HepG2 (cell line): ENCODE results near the gene GARIN3. TPM values are rescaled to one million over a fixed set of nuclear protein-coding genes. Genes with fewer than 3 reads are reported as not detected.
"Not testable (repeated sequence)": the region's sequence is repeated elsewhere in the genome, so short reads cannot be mapped to it uniquely, and the experiment has no call there.

ENCODE experiments used
- ATAC-seq: fragments of 200-7000 bp; cut with Tn5 transposase; 3 replicates; pipeline ENCODE4 v1.9.1; 2020; ENCODE audit warnings: mild to moderate bottlenecking, moderate library complexity
- BruUV-seq: library from RNA; stranded (reverse); fragments of 400-500 nt; replicated peaks from 2 replicates; lab custom pipeline; 2021; lab: Mats Ljungman, UMichigan
- CTCF ChIA-PET: fragments of 300-600 bp; formaldehyde crosslinking; extraction: SDS; loops from one replicate; lab custom pipeline; 2021; ENCODE audit warnings: low total read pairs, inconsistent platforms, low intra/inter-chr PET ratio; lab: Yijun Ruan, JAX
- POLR2A ChIA-PET: fragments of 350-600 bp; sonication (Branson Sonifier 250); formaldehyde crosslinking; loops from one replicate; lab custom pipeline; 2020; ENCODE audit warnings: antibody characterized with exemption, inconsistent platforms; lab: Yijun Ruan, JAX
- DNase-seq: peaks from one replicate; pipeline ENCODE4 v3.0.0-alpha.2; 2015; ENCODE audit warnings: low spot score
- FAIRE-seq: peaks from 3 replicates; lab custom pipeline; 2011; peaks lifted over from hg19 to GRCh38; lab: Jason Lieb, UNC
- H2AFZ ChIP-seq: one replicate; pipeline ENCODE4 v1.6.1; 2011; ENCODE audit warnings: low read length, inconsistent platforms
- H3K27ac ChIP-seq: fragments of 300-600 bp; 3 replicates; pipeline ENCODE4 v1.8.0; 2011; ENCODE audit warnings: mixed run types, mild to moderate bottlenecking, mixed read lengths, low read length, inconsistent platforms; ENCODE audit not compliant: insufficient read depth; ENCODE audit errors: extremely low read length
- H3K27me3 ChIP-seq, 2 experiments: fragments of 200-600 bp in 1 of 2; 2 replicates in 1 of 2; 3 replicates in 1 of 2; pipeline versions ENCODE4 v1.6.0 to v1.8.0; 2011; ENCODE audit warnings: low read length in 2 of 2, mild to moderate bottlenecking in 2 of 2, moderate library complexity in 2 of 2, inconsistent platforms in 1 of 2; ENCODE audit not compliant: insufficient read depth in 2 of 2, control insufficient read depth in 1 of 2
- H3K36me3 ChIP-seq, 2 experiments: fragments of 200-600 bp in 1 of 2; replicated peaks in 1 of 2; 2 replicates in 1 of 2; 3 replicates in 1 of 2; pipeline versions ENCODE4 v1.5.1 to v1.8.0; 2011; ENCODE audit warnings: low read length in 2 of 2, inconsistent platforms in 1 of 2; ENCODE audit not compliant: insufficient read depth in 2 of 2, control insufficient read depth in 1 of 2
- H3K4me1 ChIP-seq: 2 replicates; pipeline ENCODE4 v1.5.1; 2012; ENCODE audit warnings: low read length, inconsistent platforms; ENCODE audit not compliant: insufficient read depth
- H3K4me2 ChIP-seq: 2 replicates; pipeline ENCODE4 v1.6.0; 2011; ENCODE audit warnings: low read depth, low read length, inconsistent platforms
- H3K4me3 ChIP-seq, 3 experiments: fragments of 200-600 bp in 1 of 3; sonication (generic), shearing (Covaris generic) in 1 of 3; replicated peaks in 1 of 3; 2 replicates each; pipeline ENCODE4 v1.5.1; 2011 to 2016; ENCODE audit warnings: low read length in 3 of 3, inconsistent platforms in 2 of 3, low read depth in 2 of 3, mild to moderate bottlenecking in 2 of 3, control low read depth in 1 of 3, mixed read lengths in 1 of 3; ENCODE audit not compliant: insufficient read depth in 1 of 3
- H3K79me2 ChIP-seq: one replicate; pipeline ENCODE4 v1.6.1; 2011; ENCODE audit warnings: low read length, inconsistent platforms; ENCODE audit not compliant: insufficient read depth
- H3K9ac ChIP-seq: 2 replicates; pipeline ENCODE4 v1.6.0; 2011; ENCODE audit warnings: mild to moderate bottlenecking, low read depth, low read length, inconsistent platforms; ENCODE audit not compliant: insufficient read depth
- H3K9me3 ChIP-seq: 2 replicates; pipeline ENCODE4 v1.5.1; 2012; ENCODE audit warnings: mild to moderate bottlenecking, low read length
- H4K20me1 ChIP-seq: 2 replicates; pipeline ENCODE4 v1.6.0; 2011; ENCODE audit warnings: inconsistent platforms, mild to moderate bottlenecking, low read length, moderate library complexity; ENCODE audit not compliant: insufficient read depth
- ERF ChIP-seq: IDR thresholded peaks from 2 replicates; pipeline ENCODE4 v1.6.1; 2018; ENCODE audit warnings: missing biosample characterization, missing genetic modification reagents
- FOXP4 ChIP-seq: sonication (generic); formaldehyde crosslinking; IDR thresholded peaks from 2 replicates; pipeline ENCODE4 v1.4.0; 2020; ENCODE audit warnings: missing genetic modification reagents
- GFI1 ChIP-seq: sonication (generic); formaldehyde crosslinking; IDR thresholded peaks from 2 replicates; pipeline ENCODE4 v1.5.0; 2020; ENCODE audit warnings: missing genetic modification reagents, mild to moderate bottlenecking, borderline replicate concordance
- PTBP1 ChIP-seq: fragments of 200-400 bp; formaldehyde crosslinking; IDR thresholded peaks from 2 replicates; pipeline ENCODE4 v1.6.1; 2018; ENCODE audit warnings: low read length, low read depth; ENCODE audit not compliant: poor library complexity, severe bottlenecking
- SETDB1 ChIP-seq: sonication (generic); formaldehyde crosslinking; IDR thresholded peaks from 2 replicates; pipeline ENCODE4 v1.5.1; 2020; ENCODE audit warnings: missing genetic modification reagents, mild to moderate bottlenecking, borderline replicate concordance
- ZBTB3 ChIP-seq: sonication (generic); formaldehyde crosslinking; IDR thresholded peaks from 2 replicates; pipeline ENCODE4 v1.4.0; 2020; ENCODE audit warnings: low read depth, mild to moderate bottlenecking, moderate library complexity, missing genetic modification reagents, borderline replicate concordance
- ZNF468 ChIP-seq: sonication (generic); formaldehyde crosslinking; IDR thresholded peaks from 2 replicates; pipeline ENCODE4 v1.8.0; 2022; ENCODE audit warnings: mild to moderate bottlenecking, moderate library complexity, missing genetic modification reagents
- ZNF569 ChIP-seq: sonication (generic); formaldehyde crosslinking; IDR thresholded peaks from 2 replicates; pipeline ENCODE4 v1.5.0; 2020; ENCODE audit warnings: mild to moderate bottlenecking, missing genetic modification reagents, moderate library complexity, borderline replicate concordance
- ZNF589 ChIP-seq: sonication (generic); formaldehyde crosslinking; conservative IDR thresholded peaks from 2 replicates; pipeline ENCODE4 v1.8.0; 2022; ENCODE audit warnings: mild to moderate bottlenecking, moderate library complexity, missing genetic modification reagents
- ZNF598 ChIP-seq: sonication (generic); formaldehyde crosslinking; IDR thresholded peaks from 2 replicates; pipeline ENCODE4 v1.5.1; 2020; ENCODE audit warnings: mild to moderate bottlenecking, missing genetic modification reagents, borderline replicate concordance
- ZNF605 ChIP-seq: sonication (generic); formaldehyde crosslinking; IDR thresholded peaks from 2 replicates; pipeline ENCODE4 v1.8.0; 2022; ENCODE audit warnings: mild to moderate bottlenecking, missing genetic modification reagents
- ZSCAN31 ChIP-seq: sonication (generic); formaldehyde crosslinking; IDR thresholded peaks from 2 replicates; pipeline ENCODE4 v1.5.0; 2020; ENCODE audit warnings: low read depth, mild to moderate bottlenecking, missing genetic modification reagents
- WGBS: methylation state at CpG from one replicate; pipeline ENCODE4 v1.1.6; 2017; ENCODE audit warnings: low lambda C conversion rate; 5-methylcytosine and 5-hydroxymethylcytosine counted together
- in situ Hi-C: cut with HindIII; loops from 2 replicates; pipeline ENCODE4 v1.10.0; 2017; ENCODE audit warnings: low pct_unique_long_range_greater_than_20kb; ENCODE audit not compliant: extremely low pct_ligation_motif_present
- intact Hi-C: fragments of 100-400 bp; cut with micrococcal nuclease; formaldehyde crosslinking; loops from one replicate; pipeline ENCODE4 v1.10.0; 2022; ENCODE audit not compliant: unreplicated experiment
- polyA plus RNA-seq, 8 experiments: library from polyadenylated mRNA; depleted of rRNA in 3 of 8; stranded (reverse) in 7 of 8; unstranded in 1 of 8; fragments of >200 nt; fragmentation: Illumina TruSeq in 4 of 8; extraction: Trizol in 4 of 8; gene quantifications; 2 replicates each; pipeline versions ENCODE4 v1.2.1 to v1.2.3, GENCODE V29; 2011 to 2016; ENCODE audit warnings: low read depth in 4 of 8, missing spikeins in 1 of 8, mixed read lengths in 1 of 8; ENCODE audit not compliant: insufficient read depth in 1 of 8
- total RNA-seq, 5 experiments: library from RNA; depleted of rRNA; stranded (reverse); fragments of >200 nt; fragmentation: Illumina TruSeq; extraction: Trizol; gene quantifications; 2 replicates each; pipeline ENCODE4 v1.2.3, GENCODE V29; 2016; ENCODE audit warnings: low read depth in 1 of 5

The GARIN3 gene
- total and polyA plus RNA-seq, 2 of the 13 experiments (the other 11 are each of a cell fraction or from before 2014, with no cell fraction given), result not detected

- TF ChIP-seq PTBP1 (no peak), ZNF589 (CRISPR knock-in tag) (no peak), ZSCAN31 (CRISPR knock-in tag) (no peak)
Observed at GRCh38 chr5:157186309-157187045, 20.4 kb upstream of the GARIN3 start (continued).

GRCh38 chr5:157185122-157185521 is 19.1 kb upstream of the GARIN3 start:
- DNase-seq, BruUV-seq, CTCF ChIA-PET, H3K36me3 ChIP-seq, in situ Hi-C loops, H3K79me2 ChIP-seq, H2AFZ ChIP-seq, H3K27me3 ChIP-seq, FAIRE-seq, POLR2A ChIA-PET, H3K9me3 ChIP-seq, intact Hi-C loops, H3K27ac ChIP-seq, H3K9ac ChIP-seq, H3K4me3 ChIP-seq, H3K4me2 ChIP-seq, H3K4me1 ChIP-seq, ATAC-seq, H4K20me1 ChIP-seq: not testable (repeated sequence)
- 47% methylated on average over 6 of the region's 6 CpGs for WGBS

- ChIA-PET POLR2A (no interaction called here), CTCF (no interaction called here)
- Histone ChIP-seq H3K27ac (no peak overlapping the region), H3K4me1 (no peaks in the 10 kb centered on the region), H3K4me2 (no peak overlapping the region), H3K27me3 (peaks cover 2 to 9% of the 10 kb centered on the region in 2 experiments; a peak in 2 of 5 replicates), H2AFZ (no peak overlapping the region), H3K9ac (no peak overlapping the region), H3K36me3 (no peaks in the 10 kb centered on the region), H3K79me2 (no peaks in the 10 kb centered on the region), H3K9me3 (no peaks in the 10 kb centered on the region), H3K4me3 (no peak overlapping the region), H4K20me1 (no peaks in the 10 kb centered on the region)
- no peak for FAIRE-seq
- BruUV-seq, result no TSS peak
- TF ChIP-seq ZNF468 (CRISPR knock-in tag), result no peak
- TF ChIP-seq ZNF605 (CRISPR knock-in tag), result no peak
- TF ChIP-seq ERF (CRISPR knock-in tag), result no peak
- TF ChIP-seq ZBTB3, result no peak
- no peak for TF ChIP-seq ZNF569 (CRISPR knock-in tag)
- no peak for TF ChIP-seq ZNF598 (CRISPR knock-in tag)
- TF ChIP-seq SETDB1 (CRISPR knock-in tag), result no peak
- no peak for TF ChIP-seq GFI1 (CRISPR knock-in tag)
- TF ChIP-seq FOXP4 (CRISPR knock-in tag), result no peak
- ATAC-seq, result no peak
- no peak for DNase-seq
- in situ Hi-C loops, result no loop called here
- WGBS, result 36% methylated on average over 8 of the region's 8 CpGs
- intact Hi-C loops, result no loop called here
Observed at GRCh38 chr5:157184117-157184670, 18.1 kb upstream of the GARIN3 start.
